AG04449 (cell line): ENCODE results near the gene PDCD2.

Source experiments
- CTCF ChIA-PET: fragments of 350-600 bp; formaldehyde crosslinking; extraction: SDS; loops from one replicate; lab custom pipeline; 2021; ENCODE audit warnings: antibody characterized with exemption; lab: Yijun Ruan, JAX
- POLR2A ChIA-PET: fragments of 400-600, 350-600 bp; formaldehyde crosslinking; extraction: SDS; loops from one replicate; lab custom pipeline; 2020; ENCODE audit warnings: antibody characterized with exemption, inconsistent platforms; lab: Yijun Ruan, JAX
- DNase-seq: peaks from one replicate; pipeline ENCODE4 v3.0.0-alpha.2; 2010; ENCODE audit warnings: low read depth, low spot score
- H3K4me3 ChIP-seq: 2 replicates; pipeline ENCODE4 v1.5.1; 2011; ENCODE audit warnings: low read depth, mild to moderate bottlenecking, control low read depth, low read length
- TF ChIP-seq, protein P1 (sequence below): IDR thresholded peaks from one replicate; pipeline ENCODE4 v1.5.1; 2011; ENCODE audit warnings: mild to moderate bottlenecking, moderate library complexity, low read length, control low read depth, inconsistent platforms; ENCODE audit not compliant: insufficient read depth; ENCODE audit errors: missing control alignments

PDCD2 gene

DNA sequence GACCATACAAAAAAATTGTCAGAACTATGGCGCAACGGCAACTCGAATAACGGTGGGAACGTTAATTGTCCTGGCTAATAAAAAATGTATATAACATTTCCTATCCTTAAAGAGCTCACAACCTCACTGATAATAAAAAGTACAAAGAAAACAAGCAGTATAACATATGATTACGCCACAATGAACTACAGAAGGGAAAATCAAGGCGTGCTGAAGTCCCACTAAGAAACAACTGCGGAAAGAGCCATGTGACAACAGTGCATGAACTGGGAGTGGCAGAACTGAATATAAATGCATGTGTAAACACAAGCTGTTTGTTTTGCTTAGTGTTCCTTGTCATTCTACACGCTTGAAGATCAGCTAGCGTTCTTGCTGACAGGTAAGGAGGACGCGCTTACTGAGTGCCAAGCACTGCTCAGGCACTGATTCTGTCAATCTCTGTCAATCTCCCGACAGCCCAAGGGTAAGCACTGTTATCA is 30.9 kb downstream of the PDCD2 start:
- peak overlapping the region; percentile 90 for H3K4me3 ChIP-seq
- POLR2A ChIA-PET, result interaction anchor here (0.6 to 2.6 kb wide), 4 partner anchors 8 to 802 kb away, joined by 3 to 11 read pairs (median 4); partner anchors contain the start of genes DYNLT2, ERMARD and PDCD2
- TF ChIP-seq, protein P1, sequence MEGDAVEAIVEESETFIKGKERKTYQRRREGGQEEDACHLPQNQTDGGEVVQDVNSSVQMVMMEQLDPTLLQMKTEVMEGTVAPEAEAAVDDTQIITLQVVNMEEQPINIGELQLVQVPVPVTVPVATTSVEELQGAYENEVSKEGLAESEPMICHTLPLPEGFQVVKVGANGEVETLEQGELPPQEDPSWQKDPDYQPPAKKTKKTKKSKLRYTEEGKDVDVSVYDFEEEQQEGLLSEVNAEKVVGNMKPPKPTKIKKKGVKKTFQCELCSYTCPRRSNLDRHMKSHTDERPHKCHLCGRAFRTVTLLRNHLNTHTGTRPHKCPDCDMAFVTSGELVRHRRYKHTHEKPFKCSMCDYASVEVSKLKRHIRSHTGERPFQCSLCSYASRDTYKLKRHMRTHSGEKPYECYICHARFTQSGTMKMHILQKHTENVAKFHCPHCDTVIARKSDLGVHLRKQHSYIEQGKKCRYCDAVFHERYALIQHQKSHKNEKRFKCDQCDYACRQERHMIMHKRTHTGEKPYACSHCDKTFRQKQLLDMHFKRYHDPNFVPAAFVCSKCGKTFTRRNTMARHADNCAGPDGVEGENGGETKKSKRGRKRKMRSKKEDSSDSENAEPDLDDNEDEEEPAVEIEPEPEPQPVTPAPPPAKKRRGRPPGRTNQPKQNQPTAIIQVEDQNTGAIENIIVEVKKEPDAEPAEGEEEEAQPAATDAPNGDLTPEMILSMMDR, result no peak
- no peak for DNase-seq
- CTCF ChIA-PET, result no interaction called here

DNA sequence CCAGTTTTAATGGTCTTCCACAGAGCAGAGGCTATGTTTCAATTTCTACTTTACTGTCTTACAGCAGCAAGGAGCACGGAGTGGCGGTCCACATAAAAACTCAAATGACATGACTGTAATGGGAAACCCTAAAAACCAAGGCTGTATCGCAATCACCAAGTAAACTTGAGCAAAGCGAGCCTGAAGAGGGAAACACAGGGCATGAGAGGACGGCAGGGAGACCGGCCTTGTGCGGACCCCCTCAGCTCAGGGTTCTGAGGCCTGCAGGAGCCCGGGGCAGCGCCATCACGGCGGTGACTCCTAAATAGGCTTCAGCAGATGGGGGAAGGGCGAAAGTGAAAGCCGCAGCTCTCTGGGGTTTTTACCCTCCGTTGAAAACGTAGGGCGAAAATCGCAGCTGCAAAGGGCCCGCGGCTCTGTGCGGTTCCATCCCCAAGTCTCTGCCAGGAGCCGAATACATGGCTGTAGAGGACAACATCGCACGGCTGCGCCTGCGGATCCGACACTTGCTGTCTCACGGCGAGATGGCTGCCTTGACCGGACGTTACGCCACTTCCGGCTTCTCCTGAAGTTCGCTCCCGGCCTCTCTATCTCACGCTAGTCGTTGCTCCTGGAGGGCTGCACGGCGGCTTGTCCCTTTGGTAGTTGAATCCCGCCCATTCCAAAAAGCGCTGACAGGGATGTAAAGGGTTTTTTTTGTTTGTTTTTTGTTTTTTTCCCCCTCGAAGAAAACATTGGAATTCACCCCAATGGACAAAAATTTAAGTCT is 31.5 kb downstream of the PDCD2 start, which contains the start of gene PSMB1:
TSS of gene PSMB1 (minus strand) at position 543 of the 769 bp plus-strand sequence. CDS start at position 478, 65 bp downstream.
- peak within 1 kb of the TSS; percentile 90 for H3K4me3 ChIP-seq
- ChIA-PET CTCF (interaction anchor here (1.5 to 1.6 kb wide), 3 partner anchors 15 to 763 kb away, joined by 3 to 8 read pairs (median 4); no protein-coding TSS in a partner anchor), POLR2A (interaction anchor here (2.6 kb wide), 1 partner anchor 31 kb away, joined by 11 read pairs; the partner anchor contains the start of gene PDCD2)
- TF ChIP-seq, protein P1, result no peak
- peak; percentile 60 for DNase-seq

DNA sequence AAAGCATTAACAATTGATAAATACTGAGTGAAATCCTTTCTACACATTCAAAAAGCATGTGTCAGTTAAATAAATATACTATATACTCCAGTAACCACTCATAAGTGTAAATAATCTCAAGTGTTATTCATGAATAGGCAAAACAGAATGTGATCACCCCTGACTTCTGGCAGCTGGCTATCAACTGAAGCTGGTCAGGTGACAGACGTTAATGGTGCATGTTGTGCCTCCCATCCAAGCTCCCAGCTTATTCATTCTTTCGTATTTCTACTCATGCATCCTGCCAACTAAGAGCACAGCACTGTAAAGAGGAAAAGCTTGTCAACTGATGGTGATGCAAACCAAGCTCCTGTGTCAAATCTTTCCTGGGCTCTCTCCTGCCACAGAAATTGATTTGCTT is 39.0 kb downstream of the PDCD2 start:
- CTCF ChIA-PET, result interaction anchor here (1.7 to 1.8 kb wide), 2 partner anchors 12 to 755 kb away, joined by 4 to 5 read pairs; no protein-coding TSS in a partner anchor
- no peak overlapping the region for H3K4me3 ChIP-seq
- no peak for DNase-seq
- POLR2A ChIA-PET, result interaction anchor here (1.2 kb wide), 1 partner anchor 9 kb away, joined by 4 read pairs; the partner anchor contains the start of gene TBP
- TF ChIP-seq, protein P1, result no peak

- TF ChIP-seq, protein P1, result no peak
- DNase-seq, result no peak
- no peak overlapping the region for H3K4me3 ChIP-seq
- POLR2A ChIA-PET, result no interaction called here
- CTCF ChIA-PET, result interaction anchor here (1.1 to 5.8 kb wide), 2 partner anchors 13 to 710 kb away, joined by 3 to 40 read pairs; no protein-coding TSS in a partner anchor
These were observed 42.3 kb downstream of the PDCD2 start for GRCh38 chr6:170542031-170542719.

- ChIA-PET CTCF (interaction anchor here (1.1 to 5.8 kb wide), 3 partner anchors 8 to 748 kb away, joined by 3 to 40 read pairs (median 3); no protein-coding TSS in a partner anchor), POLR2A (no interaction called here)
- no peak for DNase-seq
- H3K4me3 ChIP-seq, result no peak overlapping the region
- TF ChIP-seq, protein P1, result no peak
These were observed 47.1 kb downstream of the PDCD2 start for GRCh38 chr6:170537329-170537728.
